Fibroblast of the conjunctiva (primary cell): Measurements from ENCODE around the gene HRH1.
A peak's percentile ranks its signal among the peaks of the same experiment; 100 is the strongest.
"Not testable (repeated sequence)": the region's sequence is repeated elsewhere in the genome, so short reads cannot be mapped to it uniquely, and the experiment has no call there.

Experiments
- DNase-seq: peaks from one replicate; pipeline ENCODE4 v3.0.0-alpha.2; 2010; ENCODE audit warnings: low read depth

HRH1 gene

DNA sequence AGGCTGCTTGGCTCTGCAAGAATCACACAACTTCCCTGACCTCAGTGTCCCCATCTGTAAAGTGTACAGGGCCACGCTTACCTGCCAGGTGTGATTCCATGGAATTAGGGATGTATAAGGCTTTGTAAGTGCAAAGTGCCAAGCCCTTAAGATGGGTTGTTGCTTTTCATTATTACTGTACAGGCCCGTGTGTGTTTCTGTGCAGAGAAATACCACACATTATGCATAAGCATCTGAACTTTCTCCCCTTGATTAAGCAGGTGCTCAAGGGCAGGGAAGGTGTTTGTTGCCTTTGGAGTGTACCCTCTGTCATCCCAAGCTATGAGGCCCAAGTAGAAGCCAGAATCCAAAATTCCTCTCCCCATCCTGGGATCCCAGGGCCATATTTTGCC is 13.6 kb upstream of the HRH1 start:
- no peak for DNase-seq

DNA sequence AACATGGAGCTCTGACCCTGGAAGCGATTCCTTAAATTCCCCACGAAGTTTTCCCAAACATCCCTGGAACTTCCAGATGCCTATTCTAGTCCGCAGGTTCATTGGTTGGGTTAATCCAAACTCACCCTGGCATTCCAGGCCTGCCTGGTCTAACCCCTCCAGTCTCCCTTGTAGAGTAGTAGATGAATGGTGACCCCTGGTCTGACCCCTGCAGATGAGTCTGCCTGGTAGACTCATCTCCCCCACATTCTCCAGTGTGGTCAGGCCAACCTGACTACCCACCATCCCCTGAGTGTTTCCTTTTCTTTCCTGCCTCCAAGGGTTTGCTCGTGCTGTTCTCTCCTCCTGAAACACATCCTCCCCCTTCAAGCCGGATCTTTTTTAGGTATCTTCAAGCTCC is 10.8 kb upstream of the HRH1 start:
- DNase-seq, result no peak

DNA sequence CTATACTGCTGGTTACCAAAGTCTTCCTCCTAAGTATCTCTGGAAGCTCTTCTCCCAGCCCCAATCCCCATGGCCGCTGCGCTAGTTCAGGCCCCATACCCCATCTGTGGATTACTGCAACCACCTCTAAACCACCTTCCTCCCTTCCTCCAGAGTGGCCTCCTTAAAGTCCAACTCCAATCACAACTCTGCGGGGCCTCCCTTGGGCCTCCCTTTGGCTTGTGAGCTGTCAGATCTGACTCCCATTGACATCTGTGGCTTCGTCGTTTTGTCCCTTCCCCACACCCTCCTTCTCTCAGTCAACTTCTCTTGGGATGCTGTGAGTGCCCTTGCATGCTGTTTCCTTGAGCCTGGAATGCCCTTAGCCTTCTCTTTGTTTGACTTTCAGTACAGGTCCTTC is 9.3 kb upstream of the HRH1 start:
- DNase-seq, result no peak

DNA sequence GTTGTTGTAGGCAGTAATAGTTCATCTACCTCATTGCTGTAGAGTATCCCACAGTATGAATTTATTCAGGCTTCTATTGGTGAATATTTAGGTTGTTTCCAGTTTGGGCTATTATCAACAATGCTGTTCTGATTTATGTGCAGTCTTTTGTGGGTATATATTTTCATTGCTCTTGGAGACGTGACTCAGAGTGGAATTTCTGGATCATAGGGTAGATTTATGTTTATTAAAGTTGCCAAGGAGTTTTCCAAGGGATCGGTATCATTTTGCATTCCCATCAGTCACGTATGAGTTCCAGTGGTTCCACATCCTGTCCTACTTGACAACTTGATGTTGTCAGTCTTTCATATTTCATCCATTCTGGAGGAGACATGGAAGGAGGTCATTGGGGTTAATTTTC is 8.4 kb upstream of the HRH1 start:
- peak; percentile 75 for DNase-seq

DNA sequence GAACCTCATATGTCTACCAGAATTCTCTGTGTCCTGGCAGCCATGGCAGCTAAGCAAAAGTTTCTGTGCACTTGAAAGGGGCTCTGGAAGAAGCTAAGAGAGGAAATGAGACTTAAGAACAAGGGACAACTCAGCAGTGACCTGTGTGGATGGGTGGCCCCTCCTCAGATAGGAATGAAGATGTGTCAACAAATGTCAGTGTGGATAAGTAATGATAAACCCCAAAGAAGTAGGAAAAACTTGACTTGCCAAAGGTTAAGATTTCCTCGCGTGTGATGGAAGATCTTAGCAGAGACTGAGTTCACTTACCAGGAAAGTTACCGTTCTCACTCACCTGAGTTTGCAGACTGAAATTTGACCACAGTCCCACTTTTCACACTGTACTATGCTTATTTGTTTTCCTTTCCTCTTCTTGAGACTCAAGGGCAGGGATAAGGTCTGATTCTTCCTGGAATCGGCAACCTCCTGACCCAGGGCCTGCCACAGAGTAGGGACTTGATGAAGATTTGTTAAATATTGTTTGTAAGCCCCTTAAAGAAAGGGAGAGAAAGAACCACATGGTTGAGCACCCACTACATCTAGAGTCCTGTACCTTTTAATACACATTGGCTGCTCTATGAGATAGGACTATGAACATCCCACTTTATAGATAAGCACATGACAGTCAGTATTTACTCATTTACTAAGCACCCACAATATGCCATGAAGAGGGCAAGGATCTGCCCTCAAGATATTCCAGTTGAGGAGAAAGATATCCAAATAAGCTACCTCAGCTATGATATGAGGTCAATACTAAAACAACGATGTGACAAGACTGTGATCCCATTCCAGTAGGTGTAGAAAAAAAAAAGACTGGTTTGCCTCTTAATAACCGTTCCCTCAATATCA is 7.3 kb upstream of the HRH1 start:
- no peak for DNase-seq

DNA sequence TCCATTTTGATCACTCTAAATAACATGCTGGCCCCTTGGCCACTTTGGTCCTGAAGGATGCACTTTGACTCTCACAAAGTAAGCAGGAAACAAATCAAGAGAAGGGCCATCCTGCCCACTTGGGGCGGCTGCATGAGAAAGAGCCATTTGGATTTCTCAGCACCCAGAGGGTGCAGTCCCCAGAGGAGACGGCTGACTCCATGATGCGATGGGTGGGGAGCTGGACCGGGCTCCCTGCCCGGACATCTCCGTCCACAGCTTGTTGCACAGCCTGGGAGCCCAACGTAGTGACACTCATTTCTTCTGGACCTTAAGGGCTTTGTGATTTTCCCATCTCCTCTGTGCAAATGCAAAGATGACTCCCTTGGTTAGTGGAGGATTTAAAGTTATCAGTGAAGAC is 4.0 kb upstream of the HRH1 start:
- no peak for DNase-seq

DNA sequence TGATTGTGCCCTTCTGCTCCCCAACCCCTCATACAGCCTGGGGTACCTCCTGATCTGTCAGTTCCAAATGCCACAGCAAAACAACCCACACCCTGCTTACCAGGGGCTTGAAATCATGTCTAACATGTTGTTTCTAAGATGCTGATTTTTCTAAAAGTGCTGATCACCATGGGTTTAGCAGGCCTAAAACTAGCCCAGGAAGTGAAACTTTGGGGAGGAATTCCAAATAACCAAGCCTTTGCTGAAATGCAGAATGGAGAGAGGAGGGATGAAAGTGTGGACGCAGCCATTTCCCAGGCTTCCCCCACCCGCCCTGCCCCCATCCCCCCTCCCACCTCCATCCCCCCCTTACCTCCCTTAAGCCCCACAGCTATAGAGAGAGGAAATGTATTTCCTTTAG is 2.0 kb upstream of the HRH1 start:
- DNase-seq, result no peak

DNA sequence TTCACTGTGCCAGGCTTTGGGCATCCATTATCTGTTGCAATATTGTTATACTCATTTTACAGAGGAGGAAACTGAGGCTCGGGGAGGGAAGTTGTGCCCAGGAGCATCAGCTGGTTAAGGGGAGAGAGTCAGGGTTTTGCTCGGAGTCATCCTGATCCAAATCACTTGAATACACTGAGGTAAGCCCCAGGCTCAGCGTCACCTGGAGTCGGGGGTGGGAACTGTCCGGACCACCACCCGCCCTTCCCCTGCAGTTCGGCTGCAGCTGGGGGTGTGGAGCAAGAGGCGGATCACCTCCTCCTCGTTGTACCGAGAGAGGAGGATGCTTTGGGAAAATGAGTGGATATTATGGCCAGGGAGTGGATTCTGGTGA is 646 bp downstream of the HRH1 start:
- DNase-seq, result no peak

DNA sequence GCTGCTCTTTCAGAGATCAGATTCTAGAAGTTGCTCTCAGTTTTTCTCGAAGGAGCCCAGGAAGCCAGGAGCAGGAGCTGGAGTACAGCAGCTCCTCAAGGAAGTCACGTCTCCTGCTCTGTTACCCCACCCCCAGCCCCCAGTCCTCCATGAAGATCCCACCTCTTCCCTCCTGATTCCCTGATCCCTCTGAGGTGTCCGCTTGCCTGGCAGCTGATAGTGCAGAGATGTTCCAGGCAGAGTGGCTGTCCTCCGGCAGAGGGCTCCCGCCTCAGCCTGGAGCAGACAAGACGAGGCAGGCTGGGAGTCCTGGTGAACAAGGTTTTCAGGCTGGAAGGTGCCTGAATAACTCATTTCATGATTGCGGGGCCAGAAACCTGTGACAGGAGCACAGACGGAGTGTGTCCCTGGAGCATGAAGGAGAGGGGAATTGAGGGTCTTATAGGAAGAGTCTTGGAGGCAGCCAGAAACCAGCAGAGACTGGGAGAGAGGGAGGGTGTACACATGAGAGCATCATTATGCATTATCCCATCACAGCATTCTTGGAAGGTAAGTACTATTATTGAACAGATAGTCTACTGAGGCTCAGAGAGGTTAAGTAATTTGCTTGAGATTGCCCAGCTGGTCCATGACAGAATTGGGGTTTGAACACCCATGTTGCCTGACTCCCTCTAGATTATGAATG is 1.2 kb downstream of the HRH1 start:
- DNase-seq, result peak; percentile 76

DNA sequence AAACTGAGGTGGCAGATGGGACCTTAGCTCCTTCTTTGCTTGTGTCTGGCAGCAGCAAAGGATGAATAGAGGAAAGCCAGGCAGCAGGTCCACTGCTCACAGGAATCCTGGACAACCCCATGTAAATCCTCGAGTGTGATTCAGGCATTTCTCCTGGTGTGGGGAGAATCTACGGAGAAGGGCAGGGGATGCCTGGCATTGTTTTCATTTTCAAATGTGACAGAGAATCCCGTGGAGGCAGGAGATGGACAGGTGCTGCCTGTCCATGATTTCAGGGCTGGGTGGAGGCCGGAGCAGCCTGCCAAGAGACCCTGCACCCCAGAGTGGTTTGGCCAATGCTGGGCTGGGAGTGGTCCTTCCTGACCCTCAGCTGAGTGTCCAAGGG is 1.7 kb downstream of the HRH1 start:
- no peak for DNase-seq

DNA sequence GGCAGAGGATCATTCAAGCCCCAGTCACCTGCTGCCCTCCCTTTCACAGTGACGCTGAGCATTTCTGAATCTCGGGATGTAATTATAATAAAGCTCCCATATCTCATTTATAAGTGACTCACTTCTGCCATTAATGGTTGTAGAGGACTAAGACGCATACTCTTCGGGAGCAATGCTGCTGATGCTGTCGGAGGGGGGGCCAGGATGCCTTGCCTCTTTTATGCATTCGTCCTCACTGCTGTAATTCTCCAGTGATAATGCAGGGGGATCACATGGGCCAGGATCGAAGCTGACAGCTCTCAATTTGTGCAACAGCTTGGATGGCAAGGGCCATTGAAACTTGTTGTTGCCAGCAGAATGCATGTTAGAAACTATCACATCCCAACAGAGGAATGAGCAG is 3.1 kb downstream of the HRH1 start:
- no peak for DNase-seq

DNA sequence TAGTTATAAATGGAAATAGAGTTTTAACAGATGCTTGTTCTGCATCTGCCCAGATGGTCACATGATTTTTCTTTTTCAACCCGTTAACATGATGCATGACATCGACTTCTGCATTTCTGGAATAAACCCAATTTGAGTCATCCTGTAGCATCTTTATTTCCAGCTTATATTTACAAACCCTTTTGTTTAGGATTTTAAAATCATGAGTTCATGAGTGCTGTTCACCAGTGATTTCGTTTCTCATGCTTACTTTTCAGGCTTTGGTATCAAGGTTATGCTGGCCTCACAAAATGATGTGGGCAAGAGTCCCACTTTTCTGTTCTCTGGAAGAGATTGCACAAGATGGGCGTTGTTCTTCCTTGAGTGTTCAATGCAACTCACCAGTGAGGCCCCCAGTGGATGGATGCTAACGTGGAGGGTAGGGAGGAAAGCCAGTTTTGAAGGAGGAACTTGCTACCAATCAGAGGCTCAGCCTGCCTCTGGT is 5.2 kb downstream of the HRH1 start:
- peak; percentile 95 for DNase-seq

DNA sequence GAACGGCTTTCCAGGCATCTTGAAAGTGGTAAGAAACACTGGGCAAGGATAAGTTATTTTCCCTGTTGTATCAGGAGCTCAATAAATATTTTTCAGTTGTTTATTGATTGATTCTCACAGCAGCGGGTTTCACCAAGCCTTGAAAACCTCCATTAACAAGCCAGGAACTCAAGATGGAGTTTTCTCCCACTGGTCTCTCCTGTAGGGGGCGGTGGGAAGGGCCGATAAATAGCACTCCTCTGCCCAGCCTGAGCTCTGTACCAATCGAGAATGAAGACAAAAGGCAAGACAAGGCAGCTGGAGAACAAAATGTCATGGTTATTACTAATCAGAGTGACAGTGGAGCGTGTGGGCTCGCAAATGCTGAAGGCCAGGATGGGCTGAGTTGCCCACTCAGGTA is 7.4 kb downstream of the HRH1 start:
- DNase-seq, result no peak

DNA sequence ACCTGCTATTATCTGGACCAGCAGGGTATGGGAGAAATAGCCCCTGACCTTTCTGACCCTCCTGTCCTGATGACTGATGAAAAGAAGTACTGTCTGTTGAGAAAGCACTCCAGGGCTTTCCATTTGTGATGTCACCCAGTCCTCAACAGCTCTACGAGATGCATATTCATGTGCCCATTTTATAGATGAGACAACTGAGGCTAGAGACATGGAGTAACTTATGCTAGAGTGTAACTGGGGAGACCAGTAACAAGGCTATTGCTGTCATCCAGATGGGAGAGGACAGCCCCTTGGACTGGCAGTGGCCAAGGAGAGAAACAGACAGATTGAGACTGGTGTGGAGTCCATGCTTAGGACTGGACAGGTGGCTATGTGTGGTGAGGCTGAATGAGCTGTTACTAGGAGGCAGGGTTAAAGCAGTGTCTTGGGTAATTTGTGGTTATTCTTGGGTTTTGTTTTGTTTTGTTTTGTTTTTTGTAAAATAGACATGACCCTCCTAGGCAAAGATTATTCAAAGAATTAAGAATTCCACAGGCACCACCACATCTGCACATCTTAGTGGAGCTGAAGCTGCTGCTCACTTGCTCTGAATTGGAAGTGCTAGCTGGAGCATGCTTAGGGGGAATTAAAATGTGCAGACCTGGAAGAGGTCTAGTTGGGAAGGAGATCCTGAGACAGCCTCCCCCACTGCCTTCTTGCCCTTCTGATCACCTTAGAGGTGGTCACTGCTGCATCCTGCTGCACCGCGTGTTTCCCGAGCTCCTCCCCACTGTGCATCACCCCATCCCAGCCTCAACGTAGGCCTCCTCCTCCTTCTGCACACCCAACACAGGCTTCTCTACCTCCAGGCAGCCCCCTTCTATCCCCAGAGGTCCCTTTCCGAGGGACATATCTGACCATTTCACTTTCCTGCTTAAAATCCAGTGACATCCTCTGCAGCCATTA is 8.4 kb downstream of the HRH1 start:
- DNase-seq, result no peak

DNA sequence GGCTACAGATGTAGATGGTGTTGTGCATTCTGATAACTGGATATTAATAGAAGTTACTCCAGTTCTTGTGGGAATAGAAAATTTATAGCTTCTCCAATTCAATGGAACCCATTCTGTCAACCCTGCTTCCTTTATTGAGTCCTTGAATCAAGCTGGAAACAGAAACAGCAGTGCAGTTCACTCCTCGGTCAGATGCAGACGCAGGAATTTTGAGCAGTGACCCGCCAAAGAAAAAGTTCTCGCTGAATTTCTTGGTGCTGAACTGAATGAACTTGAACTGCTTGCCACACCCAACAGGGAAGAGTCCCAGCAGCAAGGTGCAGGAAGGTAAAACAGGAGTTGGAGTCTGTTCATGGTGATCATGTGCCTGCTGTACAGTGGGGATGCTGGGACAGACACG is 10.3 kb downstream of the HRH1 start:
- no peak for DNase-seq

DNA sequence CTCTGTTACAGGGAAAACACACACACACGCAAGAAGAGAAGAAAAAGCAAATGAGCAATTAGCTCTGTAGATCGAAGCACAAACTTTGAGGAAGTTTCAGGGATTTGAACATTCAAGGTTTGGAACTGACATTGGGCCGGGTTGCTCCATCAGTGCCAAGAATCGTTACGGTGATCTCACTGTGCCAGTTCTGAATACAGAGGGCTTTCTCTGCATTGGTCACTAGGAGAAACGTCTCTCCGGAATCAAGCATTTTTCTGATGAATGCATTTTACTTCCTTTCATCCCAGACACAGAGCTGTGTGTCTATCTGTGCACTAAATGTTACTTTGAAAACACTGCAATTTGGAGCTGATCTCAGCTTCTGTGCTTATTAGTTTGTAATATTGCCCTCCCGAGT is 11.2 kb downstream of the HRH1 start:
- DNase-seq, result no peak

DNA sequence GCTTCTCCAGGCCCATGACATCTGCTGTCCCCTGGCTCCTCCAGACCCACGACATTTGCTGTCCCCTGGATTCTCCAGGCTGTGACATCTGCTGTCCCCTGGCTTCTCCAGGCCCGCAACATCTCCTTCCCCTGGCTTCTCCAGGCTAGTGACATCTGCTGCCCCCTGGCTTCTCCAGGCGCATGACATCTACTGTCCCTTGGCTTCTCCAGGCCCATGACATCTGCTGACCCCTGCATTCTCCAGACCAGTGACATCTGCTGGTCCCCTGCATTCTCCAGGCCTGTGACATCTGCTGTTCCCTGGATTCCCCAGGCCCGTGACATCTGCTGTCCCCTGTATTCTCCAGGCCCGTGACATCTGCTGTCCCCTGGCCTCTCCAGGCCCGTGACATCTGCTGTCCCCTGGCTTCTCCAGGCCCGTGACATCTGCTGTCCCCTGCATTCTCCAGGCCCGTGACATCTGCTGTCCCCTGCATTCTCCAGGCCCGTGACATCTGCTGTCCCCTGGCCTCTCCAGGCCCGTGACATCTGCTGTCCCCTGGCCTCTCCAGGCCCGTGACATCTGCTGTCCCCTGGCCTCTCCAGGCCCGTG is 12.6 kb downstream of the HRH1 start:
- not testable (repeated sequence) for DNase-seq

DNA sequence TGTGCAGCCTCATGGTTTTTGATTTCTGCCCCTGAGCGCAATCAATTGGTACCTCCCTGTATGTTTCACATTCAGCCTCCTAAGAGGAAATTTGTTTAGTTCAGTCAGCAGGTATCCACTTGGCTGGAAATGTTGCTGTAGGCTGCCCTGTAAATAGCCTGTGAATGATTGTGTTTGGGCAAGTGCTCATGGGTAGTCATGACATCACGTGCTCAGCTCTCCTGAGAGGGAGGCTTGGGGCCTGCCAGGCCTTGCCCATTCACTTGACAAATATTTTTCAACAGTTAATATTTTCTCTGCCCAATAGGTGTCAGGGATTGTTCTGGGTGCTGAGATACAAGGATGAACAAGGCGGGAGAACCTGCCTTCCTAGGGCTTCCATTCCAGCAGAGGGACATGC is 13.3 kb downstream of the HRH1 start:
- DNase-seq, result no peak

DNA sequence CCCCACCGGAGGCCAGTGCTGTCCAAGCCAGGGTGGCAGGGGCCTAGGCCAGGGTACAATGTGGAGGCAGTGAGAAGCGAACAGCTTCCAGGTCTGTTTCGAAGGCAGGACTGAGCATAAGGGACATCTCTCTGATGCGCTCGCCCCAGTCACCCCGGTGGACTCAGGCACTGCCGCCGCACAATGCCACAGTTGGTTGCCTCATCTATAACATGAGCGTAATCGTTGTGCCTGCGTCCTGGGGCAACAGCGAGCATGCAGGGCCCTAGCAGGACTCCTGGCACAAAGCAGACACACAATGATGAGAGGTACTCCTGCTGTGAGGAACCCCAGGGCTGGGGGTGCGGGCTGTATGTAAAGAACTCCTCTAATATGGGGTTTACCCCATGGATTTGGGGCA is 14.1 kb downstream of the HRH1 start:
- no peak for DNase-seq

DNA sequence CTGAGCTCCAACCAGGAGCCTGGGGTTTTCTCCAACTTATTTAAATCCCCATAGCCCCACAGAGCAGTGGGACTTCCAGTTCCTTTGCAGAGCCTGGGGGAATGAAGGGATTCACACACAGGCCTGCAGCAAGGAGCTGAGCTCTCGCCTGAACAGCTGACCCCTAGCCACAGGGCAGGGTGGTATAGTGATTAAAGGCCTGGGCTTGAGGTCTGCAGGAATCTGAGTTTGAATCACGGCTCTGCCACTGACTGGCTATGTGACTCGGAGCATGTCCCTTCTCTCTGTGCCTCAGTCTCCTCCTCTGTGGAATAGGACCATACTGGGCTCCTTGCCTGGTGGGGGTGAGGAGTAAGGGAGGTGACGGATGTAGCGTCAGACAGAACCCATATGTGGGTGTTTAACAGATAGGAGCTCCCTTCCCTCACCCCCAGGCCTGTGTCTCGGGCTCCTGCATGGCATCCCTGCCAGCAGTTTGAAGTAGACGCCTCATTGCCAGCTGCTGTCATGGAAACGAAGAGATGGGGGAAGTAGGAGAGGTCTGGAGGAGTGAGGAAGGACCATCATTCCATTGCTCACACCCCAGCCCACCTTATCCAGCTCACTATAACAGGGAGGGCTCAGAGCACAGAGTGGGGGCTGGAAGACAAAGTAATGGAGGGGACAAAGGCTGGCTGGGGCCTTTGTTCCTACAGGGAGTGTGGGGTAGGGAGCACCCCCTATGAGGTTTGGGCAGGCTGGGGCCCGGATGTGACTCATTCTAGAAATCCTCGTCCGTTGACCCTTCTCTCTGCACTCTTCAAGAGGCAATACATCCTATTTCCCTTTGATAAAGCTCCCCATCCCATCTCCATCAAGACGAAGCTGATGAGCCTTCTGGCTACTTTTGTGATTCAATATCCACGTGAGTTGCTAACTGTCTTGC is 14.8 kb downstream of the HRH1 start:
- DNase-seq, result no peak
